Activated CD8-positive, alpha-beta memory T cell treated with anti-CD3 and anti-CD28 coated beads for 36 hours (primary cell): ENCODE measurements around the gene GSTK1. TPM values are rescaled to one million over a fixed set of nuclear protein-coding genes. Genes with fewer than 3 reads are reported as not detected.

Source experiments
- CTCF ChIA-PET: fragments of 350-600 bp; sonication (Branson Sonifier 250); formaldehyde crosslinking; loops from one replicate; lab custom pipeline; 2021; ENCODE audit warnings: antibody characterized with exemption; lab: Charles Lee
- POLR2A ChIA-PET: fragments of 350-600 bp; sonication (Branson Sonifier 250); formaldehyde crosslinking; loops from one replicate; lab custom pipeline; 2021; ENCODE audit warnings: antibody characterized with exemption; lab: Charles Lee
- total RNA-seq, 2 experiments: library from RNA; stranded (reverse); gene quantifications; one replicate each; pipeline ENCODE4 v1.2.3, GENCODE V29; 2021

GSTK1 gene
- total RNA-seq, 2 experiments from 2014 or later, result 131 to 132 TPM

DNA sequence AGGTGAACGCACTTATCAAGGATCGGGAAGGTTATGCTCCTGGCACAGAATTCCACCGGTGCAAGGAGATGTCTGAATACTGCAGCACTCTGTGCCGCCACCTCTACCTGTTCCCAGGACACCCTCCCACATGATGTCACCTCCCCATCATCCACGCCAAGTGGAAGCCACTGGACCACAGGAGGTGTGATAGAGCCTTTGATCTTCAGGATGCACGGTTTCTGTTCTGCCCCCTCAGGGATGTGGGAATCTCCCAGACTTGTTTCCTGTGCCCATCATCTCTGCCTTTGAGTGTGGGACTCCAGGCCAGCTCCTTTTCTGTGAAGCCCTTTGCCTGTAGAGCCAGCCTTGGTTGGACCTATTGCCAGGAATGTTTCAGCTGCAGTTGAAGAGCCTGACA is 41.7 kb downstream of the GSTK1 start:
- CTCF ChIA-PET, result interaction anchor here (1.0 to 1.5 kb wide), 5 partner anchors 10 to 46 kb away, joined by 3 to 4 read pairs (median 3); no protein-coding TSS in a partner anchor
- POLR2A ChIA-PET, result no interaction called here

GRCh38 chr7:143305423-143306070 is 42.3 kb downstream of the GSTK1 start:
- CTCF ChIA-PET, result interaction anchor here (0.6 to 1.5 kb wide), 9 partner anchors 9 to 336 kb away, joined by 3 to 5 read pairs (median 3); no protein-coding TSS in a partner anchor
- POLR2A ChIA-PET, result interaction anchor here (0.6 kb wide), 1 partner anchor 921 kb away, joined by 3 read pairs; no protein-coding TSS in a partner anchor

DNA sequence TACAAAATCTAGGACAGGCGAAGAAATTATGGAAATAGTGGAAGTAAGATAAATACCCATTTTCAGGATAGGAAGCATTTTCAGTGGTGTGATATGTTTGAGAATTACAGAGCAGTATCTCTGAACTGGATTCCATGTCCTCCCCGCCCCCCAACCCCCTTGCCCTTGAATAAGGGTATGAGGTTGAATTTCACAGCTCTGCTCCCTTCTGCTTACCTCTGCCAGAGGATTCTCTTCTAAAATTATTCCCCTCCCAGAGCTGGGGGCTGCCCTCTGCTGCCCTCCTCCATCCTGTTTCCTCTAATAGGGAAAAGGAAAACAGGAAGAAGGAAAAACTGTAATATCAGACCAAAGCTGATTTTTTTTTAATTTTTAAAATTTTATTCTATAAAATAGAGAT is 45.4 kb downstream of the GSTK1 start:
- POLR2A ChIA-PET, result interaction anchor here (0.5 to 1.6 kb wide), 3 partner anchors 9 to 65 kb away, joined by 3 to 6 read pairs (median 5); no protein-coding TSS in a partner anchor
- CTCF ChIA-PET, result interaction anchor here (0.7 to 2.3 kb wide), 4 partner anchors 9 to 96 kb away, joined by 3 to 11 read pairs (median 6); no protein-coding TSS in a partner anchor

GRCh38 chr7:143314127-143314526 is 50.9 kb downstream of the GSTK1 start:
- POLR2A ChIA-PET, result no interaction called here
- CTCF ChIA-PET, result no interaction called here

DNA sequence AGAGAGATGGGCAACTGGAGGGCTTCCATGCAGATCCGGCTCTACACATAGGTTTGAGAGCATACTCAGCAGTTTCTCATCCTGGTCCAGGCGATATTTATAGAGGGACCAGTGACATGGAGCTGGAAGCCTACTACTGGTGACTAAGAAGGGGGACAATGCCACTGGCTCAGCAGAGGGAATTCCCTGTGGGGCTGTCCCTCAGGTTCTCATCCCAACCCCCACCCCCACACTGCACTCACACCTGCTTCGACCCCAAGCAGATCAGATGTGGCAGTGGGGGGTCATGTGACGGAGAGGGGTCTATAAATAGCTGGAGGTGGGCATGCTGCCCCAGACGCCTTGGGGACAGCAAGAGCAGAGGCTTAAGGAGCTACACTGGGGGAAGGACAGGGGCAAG is 52.5 kb downstream of the GSTK1 start, which contains the start of gene CLCN1:
TSS of gene CLCN1 (plus strand) at position 336 of the 400 bp plus-strand sequence. CDS start 102 bp downstream, outside the sequence.
- POLR2A ChIA-PET, result no interaction called here
- CTCF ChIA-PET, result interaction anchor here (0.6 kb wide), 1 partner anchor 144 kb away, joined by 3 read pairs; no protein-coding TSS in a partner anchor

DNA sequence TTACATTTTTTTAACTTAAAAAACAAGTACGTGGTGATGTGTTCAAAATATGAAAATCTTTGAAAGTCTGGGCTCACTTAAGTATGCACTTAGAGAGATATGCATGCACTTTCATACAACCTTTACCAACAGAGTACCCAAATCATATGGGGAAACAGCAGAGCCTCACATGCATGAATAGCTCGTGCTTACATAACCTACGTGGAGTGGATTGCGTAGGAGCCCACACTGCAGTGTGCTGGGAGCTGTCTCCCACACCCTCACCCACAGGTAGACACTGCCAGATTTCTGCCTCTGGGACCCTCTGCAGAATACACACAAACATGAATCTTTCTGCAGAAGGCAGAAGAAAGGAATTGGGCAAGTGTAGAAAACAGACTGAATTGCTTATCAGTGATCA is 53.3 kb downstream of the GSTK1 start:
- ChIA-PET CTCF (interaction anchor here (0.6 kb wide), 1 partner anchor 145 kb away, joined by 3 read pairs; no protein-coding TSS in a partner anchor), POLR2A (no interaction called here)

DNA sequence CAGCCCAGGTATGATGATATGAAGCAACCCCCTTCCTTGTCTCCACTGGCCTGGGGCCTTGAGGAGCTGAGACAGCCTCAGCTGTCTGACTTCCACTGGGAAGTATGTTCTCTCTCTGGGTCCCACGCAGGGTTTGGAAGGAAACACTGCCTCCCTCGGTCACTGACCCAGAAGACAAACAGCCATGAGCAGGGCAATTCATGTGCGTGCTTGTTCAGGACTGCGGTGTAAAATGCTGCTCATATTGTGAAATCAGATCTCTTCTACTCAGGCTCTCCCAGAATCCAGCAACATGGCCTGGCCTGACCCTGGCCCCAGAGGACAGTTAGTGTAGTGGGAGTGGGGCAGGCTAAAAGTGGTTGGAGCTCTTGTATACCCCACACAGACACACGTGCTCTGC is 55.4 kb downstream of the GSTK1 start:
- POLR2A ChIA-PET, result no interaction called here
- CTCF ChIA-PET, result interaction anchor here (0.9 kb wide), 1 partner anchor 13 kb away, joined by 3 read pairs; no protein-coding TSS in a partner anchor

Other genes with a start within 250 kb of the GSTK1 start
- gene OR9A2, start 236.3 kb upstream of the GSTK1 start, total RNA-seq, result not detected
- not detected for gene OR6V1, start 211.1 kb upstream of the GSTK1 start, total RNA-seq
- gene PIP, start 131.4 kb upstream of the GSTK1 start, total RNA-seq, result not detected
- not detected for gene TAS2R39, start 80.0 kb upstream of the GSTK1 start, total RNA-seq
- not detected for gene TAS2R40, start 41.4 kb upstream of the GSTK1 start, total RNA-seq
- under 1 TPM; 0.52 to 0.80 TPM for gene TMEM139, start 21.5 kb downstream of the GSTK1 start, total RNA-seq
- gene CASP2, start 24.9 kb downstream of the GSTK1 start, total RNA-seq, result 100 to 1,000 TPM; 106 TPM
- gene CLCN1, start 52.7 kb downstream of the GSTK1 start, total RNA-seq, result not detected
- gene FAM131B, start 99.3 kb downstream of the GSTK1 start, total RNA-seq, result 1 to 10 TPM; 2.2 to 2.3 TPM
- 100 to 1,000 TPM; 105 to 107 TPM for gene ZYX, start 117.9 kb downstream of the GSTK1 start, total RNA-seq
- under 1 TPM; 0.69 to 0.82 TPM for gene EPHA1, start 145.4 kb downstream of the GSTK1 start, total RNA-seq
- gene TAS2R60, start 180.0 kb downstream of the GSTK1 start, total RNA-seq, result not detected
- gene TAS2R41, start 214.4 kb downstream of the GSTK1 start, total RNA-seq, result not detected